BLaER1 (cell line): Measurements from ENCODE around the gene PDZRN3.
"Not testable (repeated sequence)": the region's sequence is repeated elsewhere in the genome, so short reads cannot be mapped to it uniquely, and the experiment has no call there.

Experiments
- H3K27ac ChIP-seq: shearing (Covaris generic); formaldehyde crosslinking; 2 replicates; pipeline ENCODE4 v1.8.1; 2022
- H3K27me3 ChIP-seq: shearing (Covaris generic); formaldehyde crosslinking; 2 replicates; pipeline ENCODE4 v1.8.1; 2022
- H3K36me3 ChIP-seq: shearing (Covaris generic); formaldehyde crosslinking; 2 replicates; pipeline ENCODE4 v1.8.1; 2022
- H3K4me1 ChIP-seq: shearing (Covaris generic); formaldehyde crosslinking; 2 replicates; pipeline ENCODE4 v1.8.1; 2022
- H3K4me2 ChIP-seq: shearing (Covaris generic); formaldehyde crosslinking; 2 replicates; pipeline ENCODE4 v1.8.1; 2022
- H3K4me3 ChIP-seq: shearing (Covaris generic); formaldehyde crosslinking; 2 replicates; pipeline ENCODE4 v1.8.1; 2022
- H3K9ac ChIP-seq: shearing (Covaris generic); formaldehyde crosslinking; 2 replicates; pipeline ENCODE4 v1.8.1; 2022
- H3K9me3 ChIP-seq: shearing (Covaris generic); formaldehyde crosslinking; 2 replicates; pipeline ENCODE4 v1.8.1; 2022
- H4K20me1 ChIP-seq: shearing (Covaris generic); formaldehyde crosslinking; 2 replicates; pipeline ENCODE4 v1.8.1; 2022
- Cebpa-rat ChIP-seq: shearing (Covaris generic); IDR thresholded peaks from 2 replicates; pipeline ENCODE4 v1.8.1; 2022

The PDZRN3 gene

GRCh38 chr3:73577704-73578103 is 47.0 kb downstream of the PDZRN3 start:
- Histone ChIP-seq H3K4me3 (no peak overlapping the region), H3K36me3 (no peaks in the 10 kb centered on the region), H3K27me3 (no peaks in the 10 kb centered on the region), H3K9me3 (no peaks in the 10 kb centered on the region), H3K27ac (no peak overlapping the region), H3K4me2 (peak overlapping the region; percentile 44), H3K4me1 (peaks cover 12% of the 10 kb centered on the region), H3K9ac (no peak overlapping the region), H4K20me1 (no peaks in the 10 kb centered on the region)
- TF ChIP-seq Cebpa-rat, result no peak

- H3K27me3 ChIP-seq, result no peaks in the 10 kb centered on the region
- no peak overlapping the region for H3K4me3 ChIP-seq
- H3K9ac ChIP-seq, result no peak overlapping the region
- H3K27ac ChIP-seq, result no peak overlapping the region
- no peaks in the 10 kb centered on the region for H3K36me3 ChIP-seq
- peaks cover 12% of the 10 kb centered on the region for H3K4me1 ChIP-seq
- H4K20me1 ChIP-seq, result no peaks in the 10 kb centered on the region
- H3K9me3 ChIP-seq, result no peaks in the 10 kb centered on the region
- no peak for TF ChIP-seq Cebpa-rat
- H3K4me2 ChIP-seq, result peak overlapping the region; percentile 44
These were observed 47.7 kb downstream of the PDZRN3 start for GRCh38 chr3:73576999-73577461.

- no peak overlapping the region for H3K27ac ChIP-seq
- TF ChIP-seq Cebpa-rat, result no peak
- H3K9ac ChIP-seq, result no peak overlapping the region
- H3K36me3 ChIP-seq, result no peaks in the 10 kb centered on the region
- no peaks in the 10 kb centered on the region for H3K9me3 ChIP-seq
- no peaks in the 10 kb centered on the region for H3K27me3 ChIP-seq
- H3K4me3 ChIP-seq, result no peak overlapping the region
- no peaks in the 10 kb centered on the region for H4K20me1 ChIP-seq
- H3K4me2 ChIP-seq, result no peak overlapping the region
- peaks cover 12% of the 10 kb centered on the region for H3K4me1 ChIP-seq
These were observed 48.8 kb downstream of the PDZRN3 start for GRCh38 chr3:73575953-73576352.

- no peak overlapping the region for H3K27ac ChIP-seq
- no peak overlapping the region for H3K4me2 ChIP-seq
- TF ChIP-seq Cebpa-rat, result no peak
- no peaks in the 10 kb centered on the region for H4K20me1 ChIP-seq
- H3K36me3 ChIP-seq, result no peaks in the 10 kb centered on the region
- no peaks in the 10 kb centered on the region for H3K27me3 ChIP-seq
- H3K4me1 ChIP-seq, result peaks cover 12% of the 10 kb centered on the region
- H3K9me3 ChIP-seq, result no peaks in the 10 kb centered on the region
- no peak overlapping the region for H3K4me3 ChIP-seq
- no peak overlapping the region for H3K9ac ChIP-seq
These were observed 49.2 kb downstream of the PDZRN3 start for GRCh38 chr3:73575519-73575918.

- Histone ChIP-seq H3K4me1 (peaks cover 12% of the 10 kb centered on the region), H4K20me1 (no peaks in the 10 kb centered on the region), H3K27me3 (no peaks in the 10 kb centered on the region), H3K9ac (no peak overlapping the region), H3K27ac (no peak overlapping the region), H3K36me3 (no peaks in the 10 kb centered on the region), H3K4me3 (no peak overlapping the region), H3K4me2 (no peak overlapping the region), H3K9me3 (no peaks in the 10 kb centered on the region)
- no peak for TF ChIP-seq Cebpa-rat
These were observed 51.5 kb downstream of the PDZRN3 start for GRCh38 chr3:73573204-73573603.

GRCh38 chr3:73572368-73572767 is 52.4 kb downstream of the PDZRN3 start:
- H4K20me1 ChIP-seq, result no peaks in the 10 kb centered on the region
- TF ChIP-seq Cebpa-rat, result no peak
- H3K9ac ChIP-seq, result no peak overlapping the region
- no peak overlapping the region for H3K4me3 ChIP-seq
- no peak overlapping the region for H3K27ac ChIP-seq
- H3K4me1 ChIP-seq, result peaks cover 7% of the 10 kb centered on the region
- H3K9me3 ChIP-seq, result no peaks in the 10 kb centered on the region
- no peak overlapping the region for H3K4me2 ChIP-seq
- no peaks in the 10 kb centered on the region for H3K36me3 ChIP-seq
- no peaks in the 10 kb centered on the region for H3K27me3 ChIP-seq

GRCh38 chr3:73571238-73571794 is 53.4 kb downstream of the PDZRN3 start:
- no peak overlapping the region for H3K9ac ChIP-seq
- no peaks in the 10 kb centered on the region for H3K4me1 ChIP-seq
- no peaks in the 10 kb centered on the region for H3K9me3 ChIP-seq
- H3K4me2 ChIP-seq, result no peak overlapping the region
- H3K27me3 ChIP-seq, result no peaks in the 10 kb centered on the region
- TF ChIP-seq Cebpa-rat, result no peak
- no peaks in the 10 kb centered on the region for H3K36me3 ChIP-seq
- no peak overlapping the region for H3K27ac ChIP-seq
- no peak overlapping the region for H3K4me3 ChIP-seq
- no peaks in the 10 kb centered on the region for H4K20me1 ChIP-seq

- H3K4me2 ChIP-seq, result no peak overlapping the region
- H3K27me3 ChIP-seq, result no peaks in the 10 kb centered on the region
- H3K36me3 ChIP-seq, result no peaks in the 10 kb centered on the region
- no peak overlapping the region for H3K27ac ChIP-seq
- no peak for TF ChIP-seq Cebpa-rat
- H3K9ac ChIP-seq, result no peak overlapping the region
- H3K4me1 ChIP-seq, result no peaks in the 10 kb centered on the region
- no peak overlapping the region for H3K4me3 ChIP-seq
- no peaks in the 10 kb centered on the region for H3K9me3 ChIP-seq
- no peaks in the 10 kb centered on the region for H4K20me1 ChIP-seq
These were observed 55.4 kb downstream of the PDZRN3 start for GRCh38 chr3:73569246-73569760.

GRCh38 chr3:73568371-73568862 is 56.3 kb downstream of the PDZRN3 start:
- Histone ChIP-seq H3K4me1 (no peaks in the 10 kb centered on the region), H3K9ac (no peak overlapping the region), H3K27me3 (no peaks in the 10 kb centered on the region), H4K20me1 (no peaks in the 10 kb centered on the region), H3K36me3 (no peaks in the 10 kb centered on the region), H3K4me3 (no peak overlapping the region), H3K4me2 (no peak overlapping the region), H3K27ac (no peak overlapping the region), H3K9me3 (no peaks in the 10 kb centered on the region)
- TF ChIP-seq Cebpa-rat, result no peak

GRCh38 chr3:73565374-73565773 is 59.4 kb downstream of the PDZRN3 start:
- not testable (repeated sequence) for H3K4me2 ChIP-seq, H3K27ac ChIP-seq, H3K9ac ChIP-seq, H3K9me3 ChIP-seq, H3K4me3 ChIP-seq, H4K20me1 ChIP-seq, H3K27me3 ChIP-seq, H3K4me1 ChIP-seq, H3K36me3 ChIP-seq
